Measurements from ENCODE around the gene PLEKHJ1.

DNA sequence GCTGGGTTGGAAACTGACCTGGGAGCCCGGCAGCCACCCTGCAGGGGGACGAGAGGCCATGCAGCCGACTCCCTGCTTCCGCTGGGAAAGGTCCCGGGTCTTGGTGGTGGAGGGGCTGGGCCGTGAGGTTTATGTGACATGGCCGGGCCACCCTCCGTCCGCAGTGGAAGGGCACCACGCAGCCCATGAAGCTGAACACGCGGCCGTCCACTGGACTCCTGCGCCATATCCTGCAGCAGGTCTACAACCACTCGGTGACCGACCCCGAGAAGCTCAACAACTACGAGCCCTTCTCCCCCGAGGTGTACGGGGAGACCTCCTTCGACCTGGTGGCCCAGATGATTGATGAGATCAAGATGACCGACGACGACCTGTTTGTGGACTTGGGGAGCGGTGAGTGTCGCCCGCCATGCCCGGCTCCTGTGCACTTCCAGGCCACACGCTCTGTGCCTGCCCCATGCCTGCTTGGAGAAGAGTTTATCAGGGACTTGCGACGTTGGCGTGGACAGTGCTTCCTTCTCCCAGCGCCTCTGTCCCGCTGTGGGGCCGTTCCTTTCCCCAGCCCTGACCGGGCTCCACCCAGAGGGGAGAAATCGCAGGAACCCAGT lies 45.2 kb downstream of the PLEKHJ1 start:
- TF ChIP-seq, protein P1, sequence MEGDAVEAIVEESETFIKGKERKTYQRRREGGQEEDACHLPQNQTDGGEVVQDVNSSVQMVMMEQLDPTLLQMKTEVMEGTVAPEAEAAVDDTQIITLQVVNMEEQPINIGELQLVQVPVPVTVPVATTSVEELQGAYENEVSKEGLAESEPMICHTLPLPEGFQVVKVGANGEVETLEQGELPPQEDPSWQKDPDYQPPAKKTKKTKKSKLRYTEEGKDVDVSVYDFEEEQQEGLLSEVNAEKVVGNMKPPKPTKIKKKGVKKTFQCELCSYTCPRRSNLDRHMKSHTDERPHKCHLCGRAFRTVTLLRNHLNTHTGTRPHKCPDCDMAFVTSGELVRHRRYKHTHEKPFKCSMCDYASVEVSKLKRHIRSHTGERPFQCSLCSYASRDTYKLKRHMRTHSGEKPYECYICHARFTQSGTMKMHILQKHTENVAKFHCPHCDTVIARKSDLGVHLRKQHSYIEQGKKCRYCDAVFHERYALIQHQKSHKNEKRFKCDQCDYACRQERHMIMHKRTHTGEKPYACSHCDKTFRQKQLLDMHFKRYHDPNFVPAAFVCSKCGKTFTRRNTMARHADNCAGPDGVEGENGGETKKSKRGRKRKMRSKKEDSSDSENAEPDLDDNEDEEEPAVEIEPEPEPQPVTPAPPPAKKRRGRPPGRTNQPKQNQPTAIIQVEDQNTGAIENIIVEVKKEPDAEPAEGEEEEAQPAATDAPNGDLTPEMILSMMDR (conservative IDR thresholded peaks at IDR 0.05), result no peak
- TF ChIP-seq ZFX (IDR thresholded peaks at IDR 0.05), result no peak

Data from C4-2B (cell line).